Neural cell (in vitro differentiated cells): Measurements from ENCODE around the gene PIEZO1. TPM values are rescaled to one million over a fixed set of nuclear protein-coding genes. Genes with fewer than 3 reads are reported as not detected.

Experiments used
- H2AFZ ChIP-seq: fragments of 200-600, 300-800 bp; sonication (generic), shearing (Covaris generic); 2 replicates; pipeline ENCODE4 v1.6.0; 2014; ENCODE audit warnings: low read depth, mild to moderate bottlenecking, antibody characterized with exemption, low read length, moderate library complexity
- H3F3A ChIP-seq: fragments of 200-600 bp; shearing (Covaris generic); 2 replicates; pipeline ENCODE4 v1.6.1; 2016; ENCODE audit warnings: mild to moderate bottlenecking, moderate library complexity, mixed read lengths, antibody characterized with exemption, low read length; ENCODE audit not compliant: insufficient read depth, poor library complexity, severe bottlenecking
- H3K27ac ChIP-seq: fragments of 200-600, 300-800 bp; sonication (generic), shearing (Covaris generic); 2 replicates; pipeline ENCODE4 v1.5.1; 2014; ENCODE audit warnings: mild to moderate bottlenecking, low read length, moderate library complexity
- H3K27me3 ChIP-seq: fragments of 300-800, 200-600 bp; sonication (generic), shearing (Covaris generic); 2 replicates; pipeline ENCODE4 v1.6.0; 2014; ENCODE audit warnings: mild to moderate bottlenecking, low read depth, low read length, moderate library complexity; ENCODE audit not compliant: insufficient read depth
- H3K36me3 ChIP-seq: fragments of 300-800, 200-600 bp; sonication (generic), shearing (Covaris generic); 2 replicates; pipeline ENCODE4 v1.5.1; 2014; ENCODE audit warnings: mild to moderate bottlenecking, antibody characterized with exemption, low read length, moderate library complexity; ENCODE audit not compliant: insufficient read depth
- H3K4me2 ChIP-seq: fragments of 300-800, 200-600 bp; sonication (generic), shearing (Covaris generic); 2 replicates; pipeline ENCODE4 v1.6.0; 2014; ENCODE audit warnings: mild to moderate bottlenecking, low read length
- H3K4me3 ChIP-seq: fragments of 300-800, 200-600 bp; sonication (generic), shearing (Covaris generic); 2 replicates; pipeline ENCODE4 v1.5.1; 2014; ENCODE audit warnings: mild to moderate bottlenecking, low read length, moderate library complexity
- H3K79me2 ChIP-seq: fragments of 200-600 bp; shearing (Covaris generic); replicated peaks from 2 replicates; pipeline ENCODE4 v1.6.0; 2014; ENCODE audit warnings: mild to moderate bottlenecking, low read length, moderate library complexity; ENCODE audit not compliant: insufficient read depth
- H3K9ac ChIP-seq: fragments of 300-800, 200-600 bp; sonication (generic), shearing (Covaris generic); 2 replicates; pipeline ENCODE4 v1.6.1; 2016; ENCODE audit warnings: mild to moderate bottlenecking, low read length, mixed read lengths
- H3K9me2 ChIP-seq: fragments of 200-600 bp; shearing (Covaris generic); 2 replicates; pipeline ENCODE4 v1.6.1; 2016; ENCODE audit warnings: mild to moderate bottlenecking, low read length, mixed read lengths; ENCODE audit not compliant: insufficient read depth
- H3K9me3 ChIP-seq: fragments of 200-600, 300-800 bp; sonication (generic), shearing (Covaris generic); 2 replicates; pipeline ENCODE4 v1.6.1; 2016; ENCODE audit warnings: mild to moderate bottlenecking, mixed run types, low read length, moderate library complexity, mixed read lengths
- H4K20me1 ChIP-seq: fragments of 200-600 bp; shearing (Covaris generic); 2 replicates; pipeline ENCODE4 v1.6.1; 2016; ENCODE audit warnings: mild to moderate bottlenecking, mixed run types; ENCODE audit not compliant: insufficient read depth
- EP300 ChIP-seq: fragments of 450-650 bp; conservative IDR thresholded peaks from 2 replicates; pipeline ENCODE4 v1.6.1; 2014; ENCODE audit warnings: antibody characterized with exemption, mild to moderate bottlenecking, moderate library complexity; ENCODE audit not compliant: poor library complexity, severe bottlenecking
- EZH2 ChIP-seq: fragments of 200-600, 300-800 bp; shearing (Covaris generic), sonication (generic); IDR thresholded peaks from 2 replicates; pipeline ENCODE4 v1.6.1; 2014; ENCODE audit warnings: antibody characterized with exemption, low read length, borderline replicate concordance, mild to moderate bottlenecking; ENCODE audit not compliant: insufficient read depth, poor library complexity, severe bottlenecking
- MXI1 ChIP-seq: fragments of 450-650 bp; conservative IDR thresholded peaks from 2 replicates; pipeline ENCODE4 v1.6.1; 2014; ENCODE audit warnings: antibody characterized with exemption, mild to moderate bottlenecking; ENCODE audit not compliant: poor library complexity, severe bottlenecking
- POLR2AphosphoS5 ChIP-seq: IDR thresholded peaks from 2 replicates; pipeline ENCODE4 v1.6.1; 2012
- RAD21 ChIP-seq: fragments of 450-650 bp; conservative IDR thresholded peaks from 2 replicates; pipeline ENCODE4 v1.6.1; 2014; ENCODE audit warnings: antibody characterized with exemption, mild to moderate bottlenecking, moderate library complexity
- SMC3 ChIP-seq: fragments of 450-650 bp; conservative IDR thresholded peaks from 2 replicates; pipeline ENCODE4 v1.6.1; 2014; ENCODE audit warnings: antibody characterized with exemption, mild to moderate bottlenecking, moderate library complexity; ENCODE audit not compliant: poor library complexity
- TAF1 ChIP-seq: IDR thresholded peaks from 2 replicates; pipeline ENCODE4 v1.6.1; 2012; ENCODE audit warnings: low read depth
- polyA plus RNA-seq: library from polyadenylated mRNA; depleted of rRNA; stranded (reverse); fragments of >200 nt; gene quantifications from 2 replicates; pipeline ENCODE4 v1.2.3, GENCODE V29; 2014
- TF ChIP-seq, protein P1 (sequence below): fragments of 450-650 bp; IDR thresholded peaks from 2 replicates; pipeline ENCODE4 v1.5.1; 2014; ENCODE audit warnings: antibody characterized with exemption, mild to moderate bottlenecking, moderate library complexity; ENCODE audit not compliant: poor library complexity, severe bottlenecking
- TF ChIP-seq, protein P2 (sequence below): IDR thresholded peaks from 2 replicates; pipeline ENCODE4 v1.6.1; 2012; ENCODE audit warnings: borderline replicate concordance

The PIEZO1 gene
- polyA plus RNA-seq, 1 donor from 2014 or later: not detected

DNA sequence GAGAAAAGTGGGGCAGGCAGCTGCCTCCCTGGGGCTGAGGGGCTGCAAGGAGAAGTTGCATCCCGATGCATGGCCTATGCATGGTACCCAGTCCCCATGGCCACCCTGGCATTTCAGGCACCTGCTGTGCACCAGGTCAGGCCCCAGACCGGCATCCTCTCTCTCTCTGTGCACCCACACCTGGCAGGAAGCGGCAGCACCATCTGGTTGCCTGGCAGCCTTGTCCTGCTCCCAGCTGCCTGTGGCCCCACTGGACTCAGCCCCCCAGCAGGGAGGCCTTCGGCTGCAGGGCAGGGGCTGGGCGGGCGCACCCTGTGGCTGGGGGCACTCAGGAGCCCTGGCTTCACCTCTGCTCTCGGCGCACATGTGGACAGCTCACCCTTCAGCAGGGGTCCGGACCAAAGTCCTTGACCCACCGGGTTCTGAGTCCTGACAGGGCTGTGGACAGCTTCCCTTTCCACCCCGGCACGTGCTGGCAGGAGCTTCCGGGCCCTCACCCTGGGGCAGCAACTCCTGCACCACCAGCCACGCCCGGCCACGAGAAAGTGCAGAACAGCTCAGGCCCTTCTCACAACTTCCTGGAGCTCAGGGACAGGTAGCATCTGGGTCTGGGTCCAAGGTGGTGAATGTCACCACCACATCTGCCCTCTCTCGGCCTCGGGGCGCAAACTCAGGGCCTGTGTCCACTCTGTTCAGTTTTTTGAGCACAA is 42.0 kb downstream of the PIEZO1 start:
- H2AFZ ChIP-seq: no peak overlapping the region
- no peaks in the 10 kb centered on the region for H3K9me3 ChIP-seq
- H3K79me2 ChIP-seq: no peaks in the 10 kb centered on the region
- H3K36me3 ChIP-seq: no peaks in the 10 kb centered on the region
- H3K4me3 ChIP-seq: no peak overlapping the region
- TF ChIP-seq, protein P1, sequence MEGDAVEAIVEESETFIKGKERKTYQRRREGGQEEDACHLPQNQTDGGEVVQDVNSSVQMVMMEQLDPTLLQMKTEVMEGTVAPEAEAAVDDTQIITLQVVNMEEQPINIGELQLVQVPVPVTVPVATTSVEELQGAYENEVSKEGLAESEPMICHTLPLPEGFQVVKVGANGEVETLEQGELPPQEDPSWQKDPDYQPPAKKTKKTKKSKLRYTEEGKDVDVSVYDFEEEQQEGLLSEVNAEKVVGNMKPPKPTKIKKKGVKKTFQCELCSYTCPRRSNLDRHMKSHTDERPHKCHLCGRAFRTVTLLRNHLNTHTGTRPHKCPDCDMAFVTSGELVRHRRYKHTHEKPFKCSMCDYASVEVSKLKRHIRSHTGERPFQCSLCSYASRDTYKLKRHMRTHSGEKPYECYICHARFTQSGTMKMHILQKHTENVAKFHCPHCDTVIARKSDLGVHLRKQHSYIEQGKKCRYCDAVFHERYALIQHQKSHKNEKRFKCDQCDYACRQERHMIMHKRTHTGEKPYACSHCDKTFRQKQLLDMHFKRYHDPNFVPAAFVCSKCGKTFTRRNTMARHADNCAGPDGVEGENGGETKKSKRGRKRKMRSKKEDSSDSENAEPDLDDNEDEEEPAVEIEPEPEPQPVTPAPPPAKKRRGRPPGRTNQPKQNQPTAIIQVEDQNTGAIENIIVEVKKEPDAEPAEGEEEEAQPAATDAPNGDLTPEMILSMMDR: no peak
- TF ChIP-seq RAD21 (no peak), MXI1 (no peak), EP300 (no peak), POLR2AphosphoS5 (no peak)
- TF ChIP-seq, protein P2, sequence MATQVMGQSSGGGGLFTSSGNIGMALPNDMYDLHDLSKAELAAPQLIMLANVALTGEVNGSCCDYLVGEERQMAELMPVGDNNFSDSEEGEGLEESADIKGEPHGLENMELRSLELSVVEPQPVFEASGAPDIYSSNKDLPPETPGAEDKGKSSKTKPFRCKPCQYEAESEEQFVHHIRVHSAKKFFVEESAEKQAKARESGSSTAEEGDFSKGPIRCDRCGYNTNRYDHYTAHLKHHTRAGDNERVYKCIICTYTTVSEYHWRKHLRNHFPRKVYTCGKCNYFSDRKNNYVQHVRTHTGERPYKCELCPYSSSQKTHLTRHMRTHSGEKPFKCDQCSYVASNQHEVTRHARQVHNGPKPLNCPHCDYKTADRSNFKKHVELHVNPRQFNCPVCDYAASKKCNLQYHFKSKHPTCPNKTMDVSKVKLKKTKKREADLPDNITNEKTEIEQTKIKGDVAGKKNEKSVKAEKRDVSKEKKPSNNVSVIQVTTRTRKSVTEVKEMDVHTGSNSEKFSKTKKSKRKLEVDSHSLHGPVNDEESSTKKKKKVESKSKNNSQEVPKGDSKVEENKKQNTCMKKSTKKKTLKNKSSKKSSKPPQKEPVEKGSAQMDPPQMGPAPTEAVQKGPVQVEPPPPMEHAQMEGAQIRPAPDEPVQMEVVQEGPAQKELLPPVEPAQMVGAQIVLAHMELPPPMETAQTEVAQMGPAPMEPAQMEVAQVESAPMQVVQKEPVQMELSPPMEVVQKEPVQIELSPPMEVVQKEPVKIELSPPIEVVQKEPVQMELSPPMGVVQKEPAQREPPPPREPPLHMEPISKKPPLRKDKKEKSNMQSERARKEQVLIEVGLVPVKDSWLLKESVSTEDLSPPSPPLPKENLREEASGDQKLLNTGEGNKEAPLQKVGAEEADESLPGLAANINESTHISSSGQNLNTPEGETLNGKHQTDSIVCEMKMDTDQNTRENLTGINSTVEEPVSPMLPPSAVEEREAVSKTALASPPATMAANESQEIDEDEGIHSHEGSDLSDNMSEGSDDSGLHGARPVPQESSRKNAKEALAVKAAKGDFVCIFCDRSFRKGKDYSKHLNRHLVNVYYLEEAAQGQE: no peak
- H3K9me2 ChIP-seq: no peaks in the 10 kb centered on the region
- H3K27me3 ChIP-seq: no peaks in the 10 kb centered on the region
- no peak overlapping the region for H3K4me2 ChIP-seq
- no peaks in the 10 kb centered on the region for H4K20me1 ChIP-seq
- no peak overlapping the region for H3K9ac ChIP-seq
- no peaks in the 10 kb centered on the region for H3F3A ChIP-seq
- H3K27ac ChIP-seq: no peak overlapping the region

DNA sequence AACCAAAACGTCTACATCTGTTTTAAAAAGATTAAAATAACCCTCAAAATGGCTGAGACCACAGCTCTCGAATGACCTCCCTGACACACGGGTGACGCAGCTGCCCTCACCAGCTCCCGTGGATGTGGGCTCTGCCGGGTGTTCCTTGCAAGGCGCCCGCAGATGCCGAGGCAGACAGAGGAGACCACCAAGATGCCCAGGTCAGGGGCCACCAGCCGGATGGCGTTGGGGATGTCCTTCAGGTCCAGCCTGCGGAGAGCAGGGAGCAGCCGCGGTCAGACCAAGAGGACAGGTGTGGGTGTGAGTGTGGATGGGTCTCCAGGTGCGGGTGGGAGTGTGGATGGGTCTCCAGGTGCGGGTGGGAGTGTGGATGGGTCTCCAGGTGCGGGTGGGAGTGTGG is 43.7 kb downstream of the PIEZO1 start:
- no peaks in the 10 kb centered on the region for H3K9me2 ChIP-seq
- H3K4me3 ChIP-seq: no peak overlapping the region

More for the DNA sequence above, 43.7 kb downstream of the PIEZO1 start:
- Histone ChIP-seq H3K79me2 (no peaks in the 10 kb centered on the region), H3F3A (no peaks in the 10 kb centered on the region), H2AFZ (no peak overlapping the region), H3K9me3 (no peaks in the 10 kb centered on the region), H3K4me2 (no peak overlapping the region), H3K36me3 (no peaks in the 10 kb centered on the region), H4K20me1 (no peaks in the 10 kb centered on the region), H3K9ac (no peak overlapping the region), H3K27ac (no peak overlapping the region), H3K27me3 (no peaks in the 10 kb centered on the region)
- TF ChIP-seq, protein P1: no peak
- no peak for TF ChIP-seq EZH2
- no peak for TF ChIP-seq EP300
- TF ChIP-seq SMC3: no peak
- no peak for TF ChIP-seq MXI1
- no peak for TF ChIP-seq RAD21
- TF ChIP-seq POLR2AphosphoS5: no peak
- TF ChIP-seq TAF1: no peak
- TF ChIP-seq, protein P2: no peak
